Activated CD8-positive, alpha-beta memory T cell treated with anti-CD3 and anti-CD28 coated beads for 4 hours (primary cell): ENCODE results near the gene FN1.
"Not testable (repeated sequence)": the region's sequence is repeated elsewhere in the genome, so short reads cannot be mapped to it uniquely, and the experiment has no call there.

ENCODE experiments used
- DNase-seq, 2 donors: peaks; one replicate each; pipeline ENCODE4 v3.0.0-alpha.2; 2020; ENCODE audit warnings: low read depth in 2 of 2

FN1 gene

DNA sequence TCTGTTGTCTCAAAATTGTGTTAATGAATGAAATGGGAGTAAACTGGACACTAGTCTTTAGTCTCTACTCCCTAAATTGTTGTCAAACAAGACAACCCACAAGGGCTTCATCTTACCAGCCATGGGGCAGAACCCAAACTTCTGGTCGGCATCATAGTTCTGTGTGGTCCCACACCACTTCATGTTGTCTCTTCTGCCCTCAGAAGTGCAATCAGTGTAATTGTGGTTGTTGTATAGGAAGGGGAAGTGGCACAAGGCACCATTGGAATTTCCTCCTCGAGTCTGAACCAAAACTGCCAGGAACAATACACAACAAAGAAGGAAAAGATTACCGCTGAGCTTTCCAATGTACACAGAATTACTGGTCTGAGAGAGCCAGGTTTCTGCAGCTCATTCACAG is 12.6 kb downstream of the FN1 start:
- no peak for DNase-seq

DNA sequence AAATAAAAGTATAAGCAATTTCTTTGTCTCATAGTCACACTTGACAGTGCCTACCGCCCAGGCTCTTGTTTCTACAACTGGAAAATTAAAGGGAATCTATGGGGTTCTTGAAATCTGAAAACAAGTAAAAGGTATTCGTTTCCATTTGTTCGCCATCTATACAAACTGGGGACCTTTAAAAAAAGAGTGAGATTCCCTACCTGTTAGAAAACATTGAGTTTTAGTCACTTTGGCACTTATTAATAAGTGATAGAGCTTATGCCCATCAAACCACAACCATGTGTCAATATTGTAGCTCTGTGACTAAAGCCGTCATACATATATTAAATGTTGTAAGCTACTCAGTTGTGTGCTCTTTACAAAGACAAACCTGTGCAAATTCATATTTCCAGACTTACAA is 13.2 kb downstream of the FN1 start:
- DNase-seq, result no peak

DNA sequence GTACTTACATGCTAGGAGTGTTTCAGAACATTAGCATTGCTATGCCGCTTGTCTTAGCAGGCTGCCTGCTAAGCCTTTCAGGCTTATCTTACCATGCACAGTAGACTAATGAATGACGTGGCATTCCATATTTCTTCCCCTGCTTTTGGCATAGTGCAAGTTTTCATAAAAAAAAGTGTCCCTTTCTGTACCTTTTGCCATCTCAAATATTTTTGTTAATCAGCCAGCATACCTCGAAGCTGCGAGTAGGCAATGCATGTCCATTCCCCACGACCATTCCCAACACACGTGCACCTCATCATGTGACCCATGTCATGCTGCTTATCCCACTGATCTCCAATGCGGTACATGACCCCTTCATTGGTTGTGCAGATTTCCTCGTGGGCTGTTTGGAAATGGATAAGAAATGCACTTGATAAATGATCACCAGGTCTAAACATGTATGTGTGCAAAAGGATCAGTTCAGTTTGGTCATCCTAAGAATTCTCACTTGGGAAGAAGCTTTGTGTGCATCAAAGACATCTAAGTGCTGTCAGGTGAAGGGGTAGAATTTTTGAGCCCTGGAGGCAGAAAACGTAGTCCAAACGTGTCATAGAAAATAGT is 13.9 kb downstream of the FN1 start:
- DNase-seq, result no peak

DNA sequence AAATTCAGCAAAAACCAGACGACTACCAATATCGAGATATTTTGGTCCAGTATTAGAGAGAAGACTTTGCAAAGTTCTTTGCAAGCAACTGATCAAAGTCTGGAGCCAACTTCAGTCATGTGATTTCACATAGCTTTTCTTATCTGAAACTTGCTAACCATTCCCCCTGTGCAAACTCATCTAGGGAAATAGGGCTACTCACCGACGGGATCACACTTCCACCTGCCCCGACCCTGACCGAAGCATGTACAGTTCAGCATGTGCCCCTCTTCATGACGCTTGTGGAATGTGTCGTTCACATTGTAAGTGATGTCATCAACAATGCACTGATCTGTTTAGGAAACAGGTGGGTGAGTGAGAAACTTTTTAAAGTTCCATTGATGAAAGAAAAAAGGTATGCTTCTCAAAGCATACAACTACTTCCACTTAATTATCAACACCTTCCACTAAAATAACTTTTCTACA is 15.4 kb downstream of the FN1 start:
- no peak for DNase-seq

DNA sequence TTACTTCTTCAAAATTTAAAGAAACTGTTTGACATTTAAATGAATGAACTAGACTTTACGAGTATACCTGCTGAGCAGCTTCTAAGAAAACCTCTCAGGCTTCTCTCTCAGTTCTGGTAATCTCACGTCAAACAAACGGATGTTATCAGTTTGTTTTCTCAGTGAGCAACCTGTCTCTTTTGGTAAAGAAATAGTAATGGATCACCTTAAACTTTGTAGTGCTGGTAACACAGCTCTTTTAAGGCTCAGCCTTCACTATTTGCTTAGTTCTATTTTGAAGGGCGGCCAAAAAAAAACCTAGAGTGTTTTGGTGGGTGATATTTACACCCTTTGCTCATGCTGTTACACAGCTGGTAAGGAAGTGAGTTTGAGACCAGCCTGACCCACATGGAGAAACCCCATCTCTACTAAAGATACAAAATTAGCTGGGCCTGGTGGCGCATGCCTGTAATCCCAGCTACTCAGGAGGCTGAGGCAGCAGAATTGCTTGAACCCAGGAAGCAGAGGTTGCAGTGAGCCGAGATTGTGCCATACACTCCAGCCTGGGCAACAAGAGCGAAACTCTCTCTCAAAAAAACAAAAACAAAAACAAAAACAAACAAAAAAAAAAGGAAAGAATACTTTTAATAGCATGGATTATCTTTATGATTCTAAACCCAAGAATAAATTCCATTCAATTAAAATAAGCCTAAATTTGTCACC is 15.9 kb downstream of the FN1 start:
- DNase-seq, result no peak

DNA sequence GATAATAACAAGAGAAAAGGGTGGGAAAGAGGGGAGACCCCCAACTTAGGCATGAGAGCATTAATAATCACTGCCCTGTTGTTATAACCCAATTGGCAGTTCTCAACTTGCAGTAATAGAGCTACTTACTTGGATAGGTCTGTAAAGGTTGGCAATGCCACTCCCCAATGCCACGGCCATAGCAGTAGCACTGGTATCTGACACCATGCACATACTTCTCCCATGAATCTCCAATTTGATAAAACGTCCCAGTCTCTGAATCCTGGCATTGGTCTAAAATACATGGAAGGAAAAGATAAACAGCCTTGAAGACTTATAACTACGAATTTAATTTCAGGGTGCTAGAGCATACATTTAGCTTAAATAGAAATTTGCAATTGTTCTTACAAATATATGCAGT is 16.8 kb downstream of the FN1 start:
- no peak for DNase-seq

DNA sequence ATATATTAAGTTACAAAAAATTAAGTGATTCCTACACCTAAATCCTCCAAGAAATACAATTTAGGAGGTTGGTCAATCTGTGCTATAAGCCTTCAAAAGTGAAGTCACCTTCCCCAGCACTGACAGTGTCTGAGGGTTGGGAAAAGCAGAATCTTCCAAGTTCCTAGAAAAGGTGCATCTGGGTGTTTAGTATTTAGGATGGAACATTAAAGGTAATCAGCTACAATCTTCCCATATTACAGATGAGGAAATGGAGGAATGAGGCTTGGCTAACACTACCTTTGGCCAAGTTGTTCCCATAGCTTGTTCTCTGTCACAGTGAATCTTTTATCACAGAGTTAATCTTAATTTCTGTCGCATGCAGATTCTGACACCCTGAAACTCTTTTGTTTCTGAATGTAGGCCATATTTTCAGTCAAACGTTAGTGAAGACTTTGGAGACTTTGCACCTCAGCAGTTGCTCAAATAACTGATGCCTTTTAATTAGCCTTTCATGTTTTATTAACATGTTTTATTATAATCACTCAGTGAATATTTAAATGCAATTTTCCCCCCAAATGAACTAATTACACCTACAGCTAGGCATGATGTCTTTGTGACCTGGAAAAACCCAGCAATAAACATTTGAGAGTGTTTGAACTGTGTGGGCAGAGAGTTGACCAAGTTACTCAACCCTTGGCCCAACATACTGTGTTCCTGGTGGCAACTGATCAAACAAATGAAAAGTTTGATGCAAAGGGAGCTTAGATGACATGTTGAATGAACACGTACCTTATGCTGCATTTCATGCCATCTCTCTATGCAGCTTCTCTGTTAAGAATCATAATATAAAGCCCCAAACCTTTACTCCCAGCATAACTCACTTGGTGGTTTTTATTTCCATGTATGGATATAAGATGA is 17.6 kb downstream of the FN1 start:
- DNase-seq, result no peak

DNA sequence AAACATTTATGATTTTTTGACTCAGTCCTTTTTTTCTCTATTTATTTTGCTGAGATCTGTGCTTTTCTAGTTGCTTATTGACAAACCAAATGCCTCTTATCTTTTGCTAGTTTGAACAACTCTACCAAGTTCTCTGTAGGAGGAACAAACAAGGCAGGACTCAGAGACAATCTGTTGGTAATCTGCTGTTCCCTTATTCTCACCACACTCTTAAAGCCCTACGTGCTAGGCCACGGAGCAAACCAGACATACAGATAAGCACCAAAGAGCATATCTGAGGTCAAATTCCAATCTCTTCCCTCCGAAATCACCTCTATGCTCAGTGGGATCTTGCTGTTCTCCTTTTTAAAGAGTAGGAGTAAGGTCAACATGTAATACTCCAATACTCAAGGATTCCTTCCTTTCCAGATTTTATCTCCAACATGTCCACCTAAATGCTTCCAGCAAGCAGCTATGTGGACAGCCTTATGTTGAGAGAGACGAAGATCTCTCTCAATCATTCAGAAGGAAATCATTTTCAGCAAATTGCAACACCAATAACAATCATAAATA is 18.4 kb downstream of the FN1 start:
- DNase-seq, result no peak

DNA sequence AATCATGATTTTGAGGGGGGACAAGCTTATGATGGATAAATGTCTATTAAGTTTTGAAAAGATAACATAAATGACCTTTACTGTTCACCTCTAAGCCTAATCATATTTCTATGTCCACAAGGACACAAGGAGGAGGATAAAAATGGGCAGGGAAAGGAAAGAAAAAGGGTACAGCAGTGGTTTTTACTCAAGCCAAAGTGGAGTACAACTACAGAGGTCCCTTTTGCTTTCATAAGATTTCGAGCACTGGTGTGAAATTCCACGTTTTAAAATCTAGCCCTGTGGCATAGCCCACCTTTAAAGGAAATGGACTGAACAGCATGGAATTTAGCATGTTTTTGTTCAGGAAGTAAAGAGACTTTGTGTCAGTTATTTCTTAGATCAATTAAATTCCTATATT is 19.2 kb downstream of the FN1 start:
- no peak for DNase-seq

DNA sequence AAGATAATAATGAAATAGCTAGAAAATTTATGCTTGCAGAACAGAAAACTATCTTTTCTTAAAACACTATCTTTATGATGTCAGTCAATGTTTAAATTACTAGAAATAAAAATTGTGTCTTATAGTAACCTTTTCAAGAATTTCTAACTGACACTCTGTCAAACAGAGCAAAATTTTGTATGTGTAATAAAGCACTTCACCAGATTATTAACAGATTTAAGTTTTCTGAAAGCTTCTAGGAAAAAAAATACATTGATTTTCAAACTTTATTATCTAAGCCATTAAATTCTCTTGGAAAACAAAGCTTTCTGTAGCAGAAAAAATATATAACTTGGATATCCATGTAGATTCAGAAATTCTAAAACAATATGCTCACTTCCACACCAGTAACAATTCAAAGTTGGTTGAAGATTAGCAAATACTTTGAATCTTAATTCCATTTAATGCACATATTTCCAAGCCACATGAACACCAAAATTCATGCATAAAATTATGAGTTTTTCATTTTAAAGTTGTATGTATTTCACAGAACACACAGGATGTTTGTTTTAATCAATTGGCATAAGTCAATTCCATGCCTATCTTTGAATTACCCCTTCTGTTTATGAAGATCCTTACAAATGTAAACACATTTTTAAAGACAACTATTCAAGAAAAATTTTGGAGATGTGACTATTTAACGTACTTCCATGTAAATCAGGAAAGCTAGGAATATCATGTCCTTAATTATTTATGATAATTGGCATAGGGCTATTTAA is 19.9 kb downstream of the FN1 start:
- DNase-seq, result no peak

DNA sequence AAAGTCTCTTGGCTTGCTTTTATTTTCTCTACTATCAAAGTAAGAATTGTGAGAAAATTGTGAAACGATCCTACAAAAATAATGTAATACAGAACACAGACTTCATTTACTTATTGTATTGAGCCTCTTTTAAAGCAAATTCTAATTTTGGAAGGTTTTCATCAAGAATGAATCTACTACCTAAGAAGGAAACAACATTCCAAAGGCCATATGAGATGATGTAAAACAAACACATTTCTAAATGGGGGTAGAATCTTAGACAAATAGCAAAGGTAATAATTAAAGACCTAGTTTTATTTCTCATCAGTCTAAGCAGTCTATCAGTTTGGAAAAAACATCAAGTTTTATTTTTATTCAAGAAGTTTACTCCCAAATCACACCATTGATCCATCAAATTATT is 20.6 kb downstream of the FN1 start:
- DNase-seq, result no peak

DNA sequence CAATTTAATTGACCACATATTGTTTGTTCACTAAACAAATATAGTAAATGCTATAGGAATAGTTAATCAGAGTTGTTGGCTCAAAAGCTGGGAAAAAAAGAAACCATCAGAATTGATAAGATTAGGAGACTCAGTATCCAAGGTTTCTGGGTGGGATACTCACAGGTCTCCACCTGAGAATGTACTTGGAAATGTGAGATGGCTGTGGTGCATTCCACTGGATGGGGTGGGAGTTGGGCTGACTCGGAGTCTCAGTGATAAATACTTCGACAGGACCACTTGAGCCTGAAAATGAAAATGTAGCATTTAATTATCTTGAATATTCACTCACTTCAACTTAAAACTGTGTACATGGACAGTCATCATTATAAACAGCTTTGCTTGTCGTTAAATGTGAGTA is 21.2 kb downstream of the FN1 start:
- DNase-seq, result no peak

DNA sequence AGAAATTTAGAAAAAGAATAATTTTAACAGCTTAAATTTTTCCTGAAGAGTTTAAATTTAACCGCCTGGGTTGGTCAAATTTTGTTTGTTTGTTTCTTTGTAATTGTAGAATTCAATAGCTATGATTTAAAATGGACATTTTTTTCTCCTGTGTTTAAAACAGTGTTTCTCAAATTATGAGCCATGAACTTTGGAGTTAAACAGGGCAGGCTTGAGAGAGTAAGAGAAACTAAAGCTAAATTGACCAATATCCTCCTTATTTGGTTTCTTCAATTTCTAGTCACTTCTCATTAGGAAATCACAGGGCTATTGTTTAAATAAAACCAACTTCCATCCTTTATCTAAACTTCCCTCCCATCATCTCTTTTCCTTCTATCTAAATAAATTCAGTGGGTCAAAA is 21.9 kb downstream of the FN1 start:
- DNase-seq, result no peak

DNA sequence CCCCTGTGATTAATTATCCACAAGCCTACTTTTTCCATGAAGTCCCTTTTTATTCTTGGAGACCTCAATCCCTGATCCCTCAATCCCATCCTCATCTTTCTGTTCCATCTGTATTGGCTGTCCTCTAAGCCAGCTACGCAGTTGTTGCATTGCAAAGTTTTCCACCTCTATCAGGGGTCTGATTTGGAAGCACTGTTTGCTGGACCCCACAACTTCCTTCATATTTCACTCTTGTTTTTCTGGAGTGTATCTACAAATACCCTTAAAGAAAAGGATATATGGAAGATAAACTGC is 22.4 kb downstream of the FN1 start:
- DNase-seq, result no peak

DNA sequence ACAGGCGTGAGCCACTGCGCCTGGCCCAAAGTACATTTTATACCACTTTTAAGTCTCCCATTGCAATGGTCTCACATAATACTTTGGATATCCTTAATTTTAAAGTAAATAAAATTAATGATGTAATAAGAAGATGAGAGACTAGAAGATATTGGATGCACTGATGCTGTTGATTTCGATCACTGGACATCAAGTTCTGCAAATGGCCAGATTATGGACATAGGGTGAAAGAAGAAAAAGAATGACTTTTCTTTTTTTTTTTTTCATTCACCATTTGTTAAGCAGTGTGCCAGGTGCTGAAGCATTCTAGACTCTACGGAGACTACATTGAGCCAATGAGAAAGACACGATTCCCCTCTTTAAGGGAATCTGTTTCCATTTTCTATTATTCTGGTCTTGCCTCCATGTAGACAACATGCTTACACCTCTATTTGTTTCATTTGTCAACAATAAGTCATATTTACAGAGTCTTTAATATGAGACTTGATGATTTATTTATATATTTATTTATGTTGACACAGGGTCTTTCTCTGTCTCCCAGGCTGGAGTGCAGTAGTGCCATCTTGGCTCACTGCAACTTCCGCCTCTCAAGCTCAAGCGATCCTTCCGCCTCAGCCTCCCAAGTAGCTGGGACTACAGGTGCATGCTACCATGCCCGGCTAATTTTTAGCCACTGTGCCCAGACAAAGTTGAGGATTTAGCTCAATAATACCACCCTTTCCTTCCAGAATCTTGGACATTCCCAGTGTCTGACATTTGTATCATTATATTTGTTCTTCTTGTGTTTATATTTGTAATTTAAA is 23.7 kb downstream of the FN1 start:
- no peak for DNase-seq

DNA sequence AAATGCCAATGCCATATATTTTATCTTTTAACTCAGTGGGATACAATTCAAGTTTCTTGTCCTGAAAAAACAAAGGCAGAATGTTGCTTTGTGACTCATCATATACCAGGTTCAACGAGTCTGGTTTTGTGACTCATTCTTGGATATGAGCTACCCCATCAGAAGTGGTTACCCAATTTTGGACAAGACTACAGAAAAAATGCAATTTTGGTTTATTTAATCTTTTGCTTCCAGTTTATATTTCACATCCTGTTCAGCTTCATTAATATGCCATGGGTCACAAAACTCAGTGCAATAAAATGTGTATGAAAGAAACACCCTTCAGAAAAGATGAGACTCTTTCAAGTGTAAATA is 25.0 kb downstream of the FN1 start:
- no peak for DNase-seq

DNA sequence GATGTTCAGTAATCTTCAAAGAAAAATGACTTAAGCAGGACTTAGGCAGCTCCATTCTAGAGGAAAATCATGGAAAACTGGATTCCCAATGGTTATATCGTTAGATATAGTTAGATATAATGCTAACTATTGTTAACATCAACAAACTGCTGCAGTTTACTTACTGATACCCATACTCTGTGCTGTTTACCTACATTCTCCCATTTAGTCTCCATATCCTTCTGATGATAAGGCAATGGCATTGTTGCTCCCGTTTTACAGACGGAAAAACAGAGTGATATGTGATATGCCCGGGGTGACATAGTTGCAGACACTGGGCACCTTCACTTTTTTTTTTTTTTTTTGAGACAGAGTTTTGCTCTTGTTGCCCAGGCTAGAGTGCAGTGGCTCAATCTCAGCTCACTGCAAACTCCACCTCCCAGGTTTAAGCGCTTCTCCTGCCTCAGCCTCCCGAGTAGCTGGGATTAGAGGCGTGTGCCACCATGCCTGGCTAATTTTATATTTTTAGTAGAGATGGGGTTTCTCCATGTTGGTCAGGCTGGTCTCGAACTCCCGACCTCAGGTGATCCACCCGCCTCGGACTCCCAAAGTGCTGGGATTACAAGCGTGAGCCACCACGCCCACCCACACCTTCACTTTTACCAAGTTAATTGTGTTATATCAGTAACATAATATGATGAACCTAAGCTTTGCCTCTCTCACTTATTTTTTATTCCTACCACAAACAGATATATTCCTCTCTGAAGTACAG is 25.5 kb downstream of the FN1 start:
- DNase-seq, result not testable (repeated sequence)

DNA sequence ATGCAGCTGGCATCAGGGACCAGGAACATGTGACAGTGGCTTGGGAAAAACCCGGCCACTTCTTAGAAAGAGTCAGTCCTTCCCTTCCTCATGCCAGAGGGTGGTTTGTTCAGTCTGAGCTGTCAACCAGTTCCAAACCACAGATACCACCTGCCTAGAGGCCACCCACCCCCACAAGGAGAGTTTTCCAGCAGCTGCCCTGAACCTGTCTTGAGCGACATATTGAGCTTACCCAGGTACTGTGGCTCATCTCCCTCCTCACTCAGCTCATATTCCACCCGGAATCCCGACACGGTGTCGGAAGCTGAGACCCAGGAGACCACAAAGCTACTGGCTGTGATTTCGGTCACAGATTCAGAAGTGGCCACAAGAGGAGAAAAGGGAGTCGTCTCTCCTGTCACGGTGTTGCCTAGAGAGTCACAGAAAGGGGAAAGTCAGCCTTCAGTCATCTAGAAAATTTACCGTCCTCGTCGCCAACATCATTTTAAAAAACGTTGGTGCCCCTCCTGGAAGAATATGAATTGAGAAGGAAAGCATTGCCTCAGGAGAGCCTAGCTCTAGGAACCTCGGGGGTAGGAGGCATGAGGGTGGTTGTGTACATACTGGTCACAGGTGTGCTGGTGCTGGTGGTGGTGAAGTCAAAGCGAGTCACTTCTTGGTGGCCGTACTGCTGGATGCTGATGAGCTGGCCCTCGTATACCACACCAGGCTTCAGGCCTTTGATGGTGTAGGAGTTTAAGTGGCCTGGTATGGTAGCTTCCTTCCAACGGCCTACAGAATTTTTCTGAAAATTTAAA is 26.3 kb downstream of the FN1 start:
- DNase-seq, result no peak

DNA sequence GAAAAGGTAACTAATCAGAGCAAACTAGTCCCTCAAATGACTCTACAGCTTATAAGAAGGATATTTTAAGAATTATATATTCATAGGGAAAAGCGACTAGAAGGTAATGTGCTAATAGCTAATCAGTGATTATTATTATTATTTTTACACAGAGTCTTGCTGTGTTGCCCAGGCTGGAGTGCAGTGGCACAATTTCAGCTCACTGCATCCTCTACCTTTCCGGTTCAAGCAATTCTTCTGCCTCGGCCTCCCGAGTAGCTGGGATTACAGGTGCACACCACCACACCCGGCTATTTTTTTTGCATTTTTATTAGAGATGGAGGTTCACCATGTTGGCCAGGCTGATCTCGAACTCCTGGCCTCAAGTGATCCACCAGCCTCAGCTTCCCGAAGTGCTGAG is 27.4 kb downstream of the FN1 start:
- not testable (repeated sequence) for DNase-seq
